ENCODE measurements around the gene HIPK3. TPM values are rescaled to one million over a fixed set of nuclear protein-coding genes. Genes with fewer than 3 reads are reported as not detected.
"Not testable (repeated sequence)": the region's sequence is repeated elsewhere in the genome, so short reads cannot be mapped to it uniquely, and the experiment has no call there.

Gene HIPK3
- 45.1 and 107 TPM in 2 replicates for total RNA-seq

- DNase-seq (ENCODE audit: low read depth in 2 of 2), result peak; percentile 82 to 88
These were observed at the start of gene HIPK3 for GRCh38 chr11:33257160-33257896. TSS of gene HIPK3 (plus strand) at chr11:33257381.

- peak; percentile 15 to 37 for DNase-seq (ENCODE audit: low read depth in 2 of 2)
These were observed 49.7 kb upstream of the HIPK3 start for GRCh38 chr11:33207408-33207985.

- DNase-seq (ENCODE audit: low read depth in 2 of 2), result no peak
These were observed 49.0 kb upstream of the HIPK3 start for GRCh38 chr11:33208150-33208549.

GRCh38 chr11:33211153-33211552 lies 46.0 kb upstream of the HIPK3 start:
- no peak for DNase-seq (ENCODE audit: low read depth in 2 of 2)

GRCh38 chr11:33211580-33211979 lies 45.6 kb upstream of the HIPK3 start:
- no peak for DNase-seq (ENCODE audit: low read depth in 2 of 2)

- peak in 1 of 2 donors; percentile 4 for DNase-seq (ENCODE audit: low read depth in 2 of 2)
These were observed 43.0 kb upstream of the HIPK3 start for GRCh38 chr11:33214187-33214586.

- DNase-seq (ENCODE audit: low read depth in 2 of 2), result no peak
These were observed 42.4 kb upstream of the HIPK3 start for GRCh38 chr11:33214767-33215166.

- not testable (repeated sequence) for DNase-seq (ENCODE audit: low read depth in 2 of 2)
These were observed 40.5 kb upstream of the HIPK3 start for GRCh38 chr11:33216676-33217075.

GRCh38 chr11:33222052-33222750 lies 35.0 kb upstream of the HIPK3 start:
- DNase-seq (ENCODE audit: low read depth in 2 of 2), result no peak

- no peak for DNase-seq (ENCODE audit: low read depth in 2 of 2)
These were observed 31.8 kb upstream of the HIPK3 start for GRCh38 chr11:33225371-33225770.

GRCh38 chr11:33227578-33228261 lies 29.5 kb upstream of the HIPK3 start:
- DNase-seq (ENCODE audit: low read depth in 2 of 2), result no peak

GRCh38 chr11:33234397-33235190 lies 22.6 kb upstream of the HIPK3 start:
- DNase-seq (ENCODE audit: low read depth in 2 of 2), result peak in 1 of 2 donors; percentile 70

GRCh38 chr11:33237039-33237597 lies 20.1 kb upstream of the HIPK3 start:
- no peak for DNase-seq (ENCODE audit: low read depth in 2 of 2)

- DNase-seq (ENCODE audit: low read depth in 2 of 2), result no peak
These were observed 14.6 kb upstream of the HIPK3 start for GRCh38 chr11:33242575-33242974.

GRCh38 chr11:33243654-33244053 lies 13.5 kb upstream of the HIPK3 start:
- DNase-seq (ENCODE audit: low read depth in 2 of 2), result not testable (repeated sequence)

GRCh38 chr11:33248416-33248971 lies 8.7 kb upstream of the HIPK3 start:
- no peak for DNase-seq (ENCODE audit: low read depth in 2 of 2)

- DNase-seq (ENCODE audit: low read depth in 2 of 2), result no peak
These were observed 959 bp upstream of the HIPK3 start for GRCh38 chr11:33256031-33256812.

GRCh38 chr11:33256813-33257159 lies 395 bp upstream of the HIPK3 start:
- DNase-seq (ENCODE audit: low read depth in 2 of 2), result no peak

GRCh38 chr11:33257897-33258630 lies 883 bp downstream of the HIPK3 start:
- peak; percentile 75 to 91 for DNase-seq (ENCODE audit: low read depth in 2 of 2)

Data from lung microvascular endothelial cell (primary cell).